ENCODE measurements around the gene TECRL.
A peak's percentile ranks its signal among the peaks of the same experiment; 100 is the strongest.

TECRL gene, protein sequence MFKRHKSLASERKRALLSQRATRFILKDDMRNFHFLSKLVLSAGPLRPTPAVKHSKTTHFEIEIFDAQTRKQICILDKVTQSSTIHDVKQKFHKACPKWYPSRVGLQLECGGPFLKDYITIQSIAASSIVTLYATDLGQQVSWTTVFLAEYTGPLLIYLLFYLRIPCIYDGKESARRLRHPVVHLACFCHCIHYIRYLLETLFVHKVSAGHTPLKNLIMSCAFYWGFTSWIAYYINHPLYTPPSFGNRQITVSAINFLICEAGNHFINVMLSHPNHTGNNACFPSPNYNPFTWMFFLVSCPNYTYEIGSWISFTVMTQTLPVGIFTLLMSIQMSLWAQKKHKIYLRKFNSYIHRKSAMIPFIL

DNA sequence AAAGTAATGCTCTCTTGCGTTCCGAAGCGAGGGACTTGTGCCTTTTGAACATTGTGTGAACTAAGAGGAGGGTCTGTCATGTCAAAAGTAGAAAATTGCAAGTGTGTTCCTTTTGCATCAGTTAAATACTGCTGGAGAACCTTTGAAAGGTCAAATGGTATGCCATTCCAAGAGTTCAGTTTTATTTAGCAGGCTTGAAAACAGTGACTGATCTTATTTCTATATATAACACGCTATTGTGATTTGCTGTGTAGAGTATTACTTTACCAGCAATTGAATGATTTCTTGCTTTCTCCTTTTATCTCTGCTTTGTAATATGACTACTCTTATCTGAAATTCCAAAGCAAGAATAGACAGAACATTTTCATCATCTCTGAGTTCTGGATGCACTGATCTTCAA lies at the start of gene TECRL:
Gene TECRL, minus strand, starts transcription at position 151 of the 400 bp plus-strand sequence. Its CDS starts 99 bp downstream, at position 52.
- no peak for DNase-seq

DNA sequence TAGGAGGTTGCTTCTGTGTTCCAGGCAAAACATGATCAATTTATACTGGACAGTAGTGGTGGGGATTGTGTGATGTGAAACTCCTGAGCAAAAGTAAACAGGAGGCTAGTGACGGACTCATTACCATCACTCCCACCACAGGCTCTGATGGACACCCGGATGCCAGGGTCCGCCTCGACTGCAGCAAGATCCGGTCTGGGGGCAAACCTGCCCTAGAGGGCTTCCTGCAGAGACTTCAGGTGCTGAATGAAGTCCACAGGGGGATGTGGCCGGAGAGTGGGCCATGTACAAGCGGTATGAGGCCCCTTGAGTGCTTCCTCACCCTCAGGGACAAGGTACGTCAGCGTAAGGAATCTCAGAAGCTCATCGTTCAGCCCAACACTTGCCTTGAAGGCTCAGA lies 23.4 kb upstream of the TECRL start:
- no peak for DNase-seq

DNA sequence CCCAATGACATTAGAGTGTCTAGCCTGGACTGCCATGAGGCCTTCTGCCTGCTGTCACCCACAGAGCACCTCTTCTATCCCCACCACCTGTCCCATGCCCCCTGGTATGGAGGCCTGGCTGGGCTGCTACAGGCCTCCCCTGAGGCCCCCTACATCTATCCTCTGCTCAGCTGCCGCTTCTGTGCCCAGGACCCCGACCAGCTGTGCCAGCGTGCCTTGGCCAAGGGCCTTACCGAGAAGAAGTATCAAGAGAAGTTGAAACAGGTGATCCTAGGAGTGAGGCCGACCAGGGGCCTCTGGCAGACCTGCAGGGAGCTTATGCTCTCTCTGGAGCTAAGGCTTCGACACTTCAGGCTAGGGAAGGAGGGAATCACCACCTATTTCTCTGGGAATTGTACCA lies 21.7 kb upstream of the TECRL start:
- DNase-seq = no peak

DNA sequence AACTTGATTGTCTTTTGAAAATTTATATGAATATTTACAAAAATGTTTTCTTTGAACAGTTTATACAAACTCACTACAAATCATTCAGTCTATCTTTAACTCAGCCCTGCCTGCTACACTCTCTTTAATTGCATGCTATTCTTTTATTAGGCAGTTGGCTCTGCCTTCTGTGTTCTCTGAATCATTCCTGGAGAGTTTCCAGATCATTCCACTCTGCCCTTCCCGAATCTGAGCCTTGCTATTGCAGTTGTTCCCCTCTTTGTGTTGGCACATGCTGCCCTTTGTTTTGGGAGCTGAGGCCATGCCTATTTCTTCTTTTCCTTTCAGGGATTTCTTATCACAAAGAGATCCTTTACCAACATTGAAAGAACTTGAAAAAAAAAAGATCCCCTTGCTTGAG lies 8.7 kb upstream of the TECRL start:
- DNase-seq = peak; percentile 23

DNA sequence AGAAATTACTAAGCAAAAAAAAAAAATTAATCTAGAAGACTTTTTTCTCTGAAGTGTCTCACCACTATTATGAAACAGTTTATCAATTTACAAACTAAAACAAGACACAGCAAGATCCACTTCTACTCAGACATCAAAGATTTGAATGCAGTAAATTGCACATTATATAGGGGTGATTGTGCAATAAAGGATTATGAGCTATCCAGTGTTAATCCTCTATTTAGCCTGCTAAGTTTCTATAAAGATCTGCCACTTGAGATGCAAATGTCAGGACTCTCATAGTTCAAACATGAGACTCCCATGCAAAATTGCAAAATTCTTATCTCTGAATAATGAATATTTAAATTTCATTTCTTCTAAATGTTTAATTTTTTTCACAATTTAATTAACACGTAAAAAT lies 2.2 kb downstream of the TECRL start:
- DNase-seq = no peak

DNA sequence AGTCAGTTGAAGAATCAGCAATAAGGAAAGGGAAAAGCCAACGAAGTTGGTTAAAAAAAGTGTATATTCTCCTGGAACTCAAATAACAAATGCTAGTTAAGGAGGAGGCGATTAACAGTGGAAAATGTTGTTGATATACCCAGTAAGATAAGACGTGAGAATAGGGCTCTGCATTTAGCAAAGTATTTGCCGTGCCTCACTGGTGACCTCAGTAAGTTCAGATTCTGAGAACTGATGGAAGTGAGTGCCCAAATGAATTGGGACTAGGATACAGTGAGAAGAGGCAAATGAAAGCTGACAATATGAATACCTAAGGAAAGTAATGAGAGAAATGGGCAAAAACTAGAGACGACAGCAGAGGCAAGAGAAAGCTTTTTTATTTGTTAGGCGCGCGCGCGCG lies 3.5 kb downstream of the TECRL start:
- DNase-seq = no peak

DNA sequence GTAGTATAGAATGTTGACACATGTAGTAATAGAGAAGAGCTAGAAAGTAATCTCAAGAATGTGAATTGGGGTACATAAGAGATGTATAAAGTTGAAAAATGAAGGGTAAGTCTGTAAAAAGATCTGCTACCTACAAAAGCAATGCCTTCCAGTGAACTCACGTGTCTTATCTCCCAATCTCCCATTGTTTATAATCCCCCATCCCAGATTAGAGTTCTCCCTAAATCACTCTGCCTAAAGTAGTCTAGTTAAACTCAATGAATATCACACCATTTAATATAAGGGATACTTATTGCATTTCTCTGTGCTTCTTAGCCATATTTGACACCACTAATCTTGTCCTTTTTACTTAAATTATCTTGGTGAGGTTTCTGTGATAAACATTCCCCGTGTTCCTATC lies 6.6 kb downstream of the TECRL start:
- DNase-seq = no peak

DNA sequence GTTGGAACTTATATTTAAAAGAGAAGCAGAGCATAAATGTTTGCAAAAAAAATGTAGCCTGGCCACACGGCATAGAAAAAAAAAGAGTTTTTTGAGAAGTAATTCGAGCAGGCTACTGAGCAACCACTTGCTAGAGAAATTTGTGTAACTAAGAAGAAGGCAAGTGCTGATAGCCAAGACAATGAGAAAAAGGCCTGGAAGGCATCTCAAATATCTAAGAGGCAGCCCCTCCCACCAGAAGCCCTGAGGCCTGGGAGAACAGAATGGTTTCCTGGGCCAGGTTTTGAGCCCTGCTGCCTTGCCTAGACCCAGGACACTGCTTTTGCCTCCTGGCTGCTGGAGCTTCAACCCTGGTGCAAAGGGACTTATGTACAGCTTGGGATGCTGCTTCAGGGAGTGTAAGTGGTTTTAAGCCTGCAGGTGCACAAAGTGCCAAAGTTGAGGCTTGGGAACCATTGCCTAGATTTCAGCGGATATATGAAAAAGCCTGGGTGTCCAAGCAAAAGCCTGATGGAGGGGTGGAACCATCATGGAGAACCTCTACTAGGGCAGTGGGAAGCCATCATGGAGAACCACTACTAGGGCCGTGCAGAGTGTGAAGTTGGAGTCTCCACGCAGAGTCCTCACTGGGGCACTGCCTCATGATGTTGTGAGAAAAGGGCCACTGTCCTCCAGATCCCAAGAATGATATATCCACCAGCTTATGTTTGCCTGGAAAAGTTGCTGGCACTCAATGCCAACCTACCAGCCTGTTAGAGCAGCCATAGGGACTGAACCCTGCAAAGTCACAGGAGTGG lies 9.7 kb downstream of the TECRL start:
- DNase-seq = no peak

DNA sequence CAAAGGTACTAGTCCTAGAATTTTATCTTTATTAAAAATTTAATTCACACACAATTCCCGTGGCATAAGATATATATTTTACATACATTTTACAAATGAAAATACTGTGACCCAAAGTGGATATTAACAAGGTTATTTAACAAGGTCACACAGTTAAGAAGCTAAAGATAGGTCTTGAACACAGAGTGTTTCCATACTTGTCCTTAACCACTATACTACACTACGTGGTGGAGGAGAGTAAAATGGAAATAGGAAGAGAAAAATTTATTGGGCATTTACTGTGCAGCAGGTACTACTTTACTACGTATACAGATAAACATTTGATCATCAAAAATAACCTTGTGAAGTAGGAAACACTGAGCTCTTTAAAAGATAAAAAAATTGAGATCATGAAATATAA lies 14.8 kb downstream of the TECRL start:
- no peak for DNase-seq

DNA sequence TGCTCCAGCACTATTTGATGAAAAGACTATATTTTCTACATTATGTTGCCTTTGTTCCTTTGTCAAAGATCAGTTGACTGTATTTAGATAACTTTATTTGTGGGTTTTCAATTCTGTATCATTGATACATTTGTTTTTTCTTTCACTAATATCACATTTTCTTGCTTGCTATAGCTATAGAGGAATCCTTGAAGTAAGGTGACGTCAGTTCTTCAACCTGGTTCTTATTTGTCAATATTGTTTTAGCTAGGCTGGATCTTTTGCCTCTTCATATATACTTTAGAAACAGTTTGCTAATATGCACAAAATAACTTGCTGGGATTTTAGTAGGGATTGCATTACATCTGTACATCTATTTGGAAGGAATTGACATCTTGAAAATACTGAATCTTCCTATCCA lies 21.0 kb downstream of the TECRL start:
- DNase-seq = no peak

DNA sequence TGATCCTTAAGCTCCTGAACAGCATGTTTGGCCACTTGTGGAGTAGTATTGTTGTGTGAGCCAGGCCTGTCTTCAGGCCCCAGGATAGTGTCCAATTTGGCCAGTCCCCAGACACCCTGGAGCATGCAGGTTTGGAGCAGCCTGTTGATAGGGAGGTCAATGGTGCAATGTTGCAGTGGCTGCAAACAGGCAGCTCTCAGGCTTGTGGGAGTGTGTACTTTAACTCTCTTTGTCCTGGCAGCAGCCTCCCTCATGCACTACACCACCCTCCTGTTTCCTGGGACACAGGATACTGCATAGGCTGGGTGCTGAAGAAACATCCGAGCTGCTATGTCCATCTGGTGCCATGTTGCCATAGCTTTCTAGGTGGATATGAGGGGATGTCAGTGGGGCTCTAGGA lies 24.0 kb downstream of the TECRL start:
- DNase-seq = no peak

DNA sequence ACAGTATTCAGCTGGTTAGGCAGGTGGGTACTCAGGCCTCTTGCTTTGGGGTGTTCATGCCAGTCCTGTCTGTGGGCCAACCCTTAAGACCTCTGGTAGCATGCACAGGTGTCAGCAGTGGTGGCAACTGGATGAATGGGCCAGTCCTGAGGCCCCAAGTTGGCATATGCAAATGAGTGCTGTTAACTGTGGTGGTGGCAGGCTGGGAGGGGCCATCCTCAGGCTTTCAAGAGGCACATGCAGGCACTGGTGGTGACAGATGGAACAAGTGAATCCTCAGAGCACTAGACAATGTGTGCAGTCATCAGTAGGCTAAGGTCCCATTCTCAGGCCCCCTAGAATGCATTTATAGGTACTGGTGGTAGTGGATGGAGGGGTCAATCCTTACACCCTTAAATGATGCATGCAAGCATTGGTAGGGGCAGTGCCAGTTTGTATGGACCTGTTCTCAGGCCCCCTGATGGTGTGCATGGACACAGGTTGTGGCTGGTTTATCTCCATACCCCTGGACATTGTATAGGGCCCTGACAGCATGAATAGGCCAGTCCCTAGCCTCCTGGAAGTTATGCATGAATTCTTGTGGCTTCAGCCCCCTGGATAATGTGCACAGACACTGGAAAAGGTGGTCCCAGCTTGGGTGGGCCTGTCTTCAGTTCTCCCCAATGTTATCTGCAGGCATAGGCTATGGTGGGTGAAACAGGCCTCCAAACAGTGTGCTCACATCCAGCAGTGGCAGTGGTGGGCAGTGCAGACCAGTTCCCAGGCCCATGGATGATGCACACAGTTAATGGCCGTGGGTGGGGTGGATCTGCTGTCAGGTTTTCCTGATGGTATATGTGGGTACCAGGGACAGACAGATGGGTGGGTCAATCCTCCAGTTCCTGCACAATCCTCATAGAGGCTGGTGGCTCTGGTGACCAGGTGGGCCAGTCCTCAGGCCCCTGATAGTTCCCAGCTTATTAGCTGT lies 24.7 kb downstream of the TECRL start:
- DNase-seq = no peak

DNA sequence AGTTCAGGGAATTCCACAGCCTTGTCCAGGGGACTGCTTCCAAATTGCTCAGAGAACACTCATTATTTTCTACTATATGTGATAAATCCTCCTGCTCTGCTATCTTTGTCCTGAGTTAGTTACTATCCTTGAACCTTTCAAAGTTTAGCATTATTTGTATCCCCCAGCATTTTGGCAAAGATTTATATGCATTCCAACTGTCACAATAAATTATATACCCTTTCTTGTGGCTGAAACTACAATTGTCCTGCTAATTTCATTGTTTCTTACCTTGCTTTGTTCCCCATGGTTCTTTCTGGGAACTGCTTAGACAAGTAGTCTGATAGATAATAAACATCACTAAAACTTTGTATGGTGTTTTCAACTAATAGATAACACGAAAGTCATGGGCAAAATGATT lies 40.5 kb downstream of the TECRL start:
- DNase-seq = no peak

DNA sequence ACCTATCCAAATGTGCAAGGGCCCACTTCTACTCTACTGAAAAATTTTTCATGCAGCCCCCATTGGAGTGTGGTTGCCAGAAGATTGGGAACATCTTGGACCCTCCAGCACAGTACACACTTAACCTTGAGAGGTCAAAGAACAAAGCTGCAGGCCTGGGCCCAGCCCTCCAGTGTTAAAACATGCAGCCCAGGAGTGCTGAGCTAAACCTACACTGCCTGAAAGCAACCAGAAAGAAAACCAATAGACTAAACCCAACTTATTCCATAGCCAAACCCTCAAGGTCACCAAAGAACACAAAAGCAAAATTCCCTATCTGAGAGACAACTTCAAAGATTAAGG lies 47.9 kb downstream of the TECRL start:
- no peak for DNase-seq

DNA sequence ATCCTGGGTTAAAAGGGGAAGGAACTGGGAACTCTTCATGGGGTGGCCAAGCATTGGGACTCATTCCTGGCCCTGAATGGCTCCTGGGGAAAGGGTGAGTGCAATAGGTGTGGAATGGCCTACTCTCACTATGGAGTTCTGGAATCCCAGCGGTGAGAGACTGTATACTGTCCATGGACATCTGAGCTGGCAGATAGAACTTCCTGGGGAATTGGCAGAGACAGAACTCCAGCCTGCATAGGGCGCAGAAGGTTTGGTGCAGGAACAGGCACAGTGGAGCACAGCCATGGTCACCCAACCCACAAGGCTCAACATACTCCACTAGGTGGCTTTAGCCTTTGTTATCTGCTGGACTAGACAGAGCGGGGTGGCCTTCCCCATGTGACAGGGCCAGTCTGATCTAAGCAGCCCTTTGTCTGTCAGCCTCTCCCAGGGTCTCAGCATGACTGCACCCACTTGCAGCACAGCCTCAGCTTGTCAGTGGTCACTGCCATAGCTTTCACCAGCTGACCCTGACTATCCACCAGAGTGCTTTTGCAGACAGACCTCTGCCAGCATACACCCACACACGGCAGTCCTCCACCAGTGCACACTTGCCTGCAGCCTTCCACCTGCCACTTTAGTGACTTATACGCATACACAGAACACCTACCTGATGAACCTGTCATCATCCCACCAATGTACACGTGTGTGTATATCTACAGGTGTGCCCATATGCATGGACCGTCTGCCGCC lies 48.4 kb downstream of the TECRL start:
- no peak for DNase-seq

DNA sequence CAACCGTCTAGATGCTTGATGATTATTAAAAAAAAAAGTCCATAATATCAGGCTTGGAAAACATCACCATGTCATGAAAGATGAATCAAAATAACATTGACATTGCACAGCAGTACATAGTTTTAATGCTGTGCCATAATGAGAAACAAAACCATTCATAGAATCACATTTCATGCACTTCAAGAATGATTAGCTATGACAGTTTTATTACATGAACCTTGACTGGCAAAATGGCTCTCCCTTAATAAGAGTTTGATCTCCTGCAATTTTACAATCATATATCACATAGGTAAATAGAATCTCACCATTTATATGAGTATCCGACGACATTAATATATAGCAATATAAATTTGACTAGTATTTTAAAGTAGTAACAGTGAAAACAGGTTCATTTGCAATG lies 49.8 kb downstream of the TECRL start:
- no peak for DNase-seq

DNA sequence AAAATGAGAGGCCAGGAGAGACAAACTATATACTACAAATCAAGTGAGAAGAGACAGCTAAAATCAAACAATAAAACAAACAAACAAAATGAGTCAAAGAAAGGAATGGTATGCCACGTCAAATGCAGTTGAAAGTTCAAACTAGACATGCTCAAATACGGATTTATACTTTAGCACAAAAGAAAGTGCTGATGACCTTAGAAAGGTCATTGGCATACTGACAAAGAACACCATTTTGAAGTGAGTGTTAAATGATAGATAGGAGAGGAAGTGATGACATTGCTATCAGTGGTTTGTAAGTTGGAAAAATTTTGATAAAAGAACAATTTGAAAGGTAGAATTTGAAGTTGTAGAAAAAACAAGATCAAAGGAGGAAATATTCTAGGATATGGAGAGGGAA lies 55.3 kb downstream of the TECRL start:
- DNase-seq = no peak

DNA sequence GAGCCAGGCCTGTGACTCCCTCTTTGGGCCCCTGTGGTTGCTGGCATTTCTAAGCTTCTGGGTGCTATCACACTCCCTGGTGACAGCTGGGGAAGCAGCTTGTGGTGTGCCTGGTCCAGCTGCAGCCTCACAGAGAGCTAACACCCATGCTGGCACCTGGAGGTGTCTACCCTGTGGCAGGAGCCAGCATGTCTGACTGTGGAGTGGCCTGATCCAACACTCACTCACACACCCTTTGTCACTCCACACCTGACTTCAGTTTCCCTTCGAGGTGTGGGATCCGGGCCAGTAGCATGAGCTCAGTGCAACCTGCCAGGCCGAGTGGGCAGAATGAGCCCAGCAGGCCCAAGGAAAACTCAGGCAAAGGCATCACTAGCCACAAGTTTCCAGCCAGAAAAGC lies 67.5 kb downstream of the TECRL start:
- DNase-seq = peak; percentile 80

DNA sequence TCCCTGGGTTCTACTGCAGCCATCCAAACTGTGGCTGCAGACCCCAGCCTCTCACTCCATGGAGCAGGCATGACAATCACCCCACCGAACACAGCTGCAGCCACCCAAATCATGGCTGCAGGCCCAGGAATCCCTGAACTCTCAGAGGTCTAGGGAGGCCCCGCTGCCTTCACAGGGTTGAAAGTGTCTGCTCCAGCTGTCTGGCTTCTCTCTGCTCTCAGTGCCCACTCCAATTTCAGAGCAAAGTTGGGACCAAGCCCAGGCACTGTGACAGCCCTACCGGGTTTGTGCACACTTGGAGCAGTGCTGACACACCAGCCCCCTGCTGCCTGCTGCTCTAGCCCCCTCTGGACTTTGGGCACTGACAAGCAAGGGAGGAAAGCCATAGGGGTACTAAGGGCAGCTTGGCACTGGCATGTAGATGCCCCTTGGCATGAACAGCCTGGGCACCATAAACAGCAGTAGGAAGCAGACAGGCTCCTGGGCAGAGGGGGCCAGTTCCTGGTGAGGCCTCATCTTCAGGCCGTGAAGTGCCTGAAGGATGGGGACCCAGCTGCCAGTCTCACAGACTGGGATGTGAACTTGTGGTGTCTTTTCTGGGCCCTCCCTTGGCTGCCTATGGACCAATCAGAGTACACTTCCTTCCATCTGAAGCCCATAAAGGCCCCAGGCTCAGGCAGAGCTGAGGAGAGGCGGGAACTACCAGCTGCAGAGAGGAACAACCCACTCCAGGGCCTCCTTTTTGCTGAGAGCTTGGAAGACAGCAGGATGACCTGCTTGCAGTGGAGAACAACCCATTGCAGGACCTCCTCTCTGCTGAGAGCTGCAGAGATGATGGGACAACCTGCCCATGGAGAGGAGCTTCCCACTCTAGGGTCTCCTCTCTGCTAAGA lies 68.8 kb downstream of the TECRL start:
- peak; percentile 1 for DNase-seq

DNA sequence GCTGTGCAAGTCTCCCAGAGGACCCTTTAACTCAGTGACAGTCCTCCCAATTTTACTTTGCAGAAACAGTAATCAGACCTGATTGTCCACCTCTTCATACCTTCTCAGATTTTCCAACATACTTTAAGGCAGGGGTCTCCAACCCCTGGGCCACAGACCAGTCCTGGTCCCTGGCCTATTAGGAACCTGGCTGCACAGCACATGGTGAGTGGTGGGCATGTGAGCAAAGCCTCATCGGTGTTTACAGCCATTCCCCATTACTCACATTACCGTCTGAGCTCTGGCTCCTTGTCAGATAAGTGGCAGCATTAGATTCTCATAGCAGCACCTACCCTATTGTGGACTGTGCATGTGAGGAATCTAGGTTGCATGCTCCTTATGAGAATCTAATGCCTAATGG lies 74.3 kb downstream of the TECRL start:
- no peak for DNase-seq

DNA sequence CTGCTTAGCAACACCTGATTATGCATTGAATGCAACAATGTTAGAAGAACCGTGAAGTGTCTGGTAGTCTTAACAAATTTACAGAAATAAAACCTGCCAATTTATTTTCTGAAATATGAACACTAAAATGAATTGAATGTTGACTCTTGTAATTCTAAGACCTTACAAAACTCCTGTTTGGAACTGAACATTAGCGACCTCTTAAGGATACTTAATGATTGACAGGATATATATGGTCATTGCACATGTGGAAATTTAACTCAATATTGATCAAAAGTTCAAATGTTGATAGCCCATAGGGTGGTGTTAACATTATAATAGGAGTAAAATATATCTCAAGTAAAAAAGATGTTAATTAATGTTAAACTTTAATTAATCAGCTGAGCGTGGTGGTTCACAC lies 79.1 kb downstream of the TECRL start:
- no peak for DNase-seq

DNA sequence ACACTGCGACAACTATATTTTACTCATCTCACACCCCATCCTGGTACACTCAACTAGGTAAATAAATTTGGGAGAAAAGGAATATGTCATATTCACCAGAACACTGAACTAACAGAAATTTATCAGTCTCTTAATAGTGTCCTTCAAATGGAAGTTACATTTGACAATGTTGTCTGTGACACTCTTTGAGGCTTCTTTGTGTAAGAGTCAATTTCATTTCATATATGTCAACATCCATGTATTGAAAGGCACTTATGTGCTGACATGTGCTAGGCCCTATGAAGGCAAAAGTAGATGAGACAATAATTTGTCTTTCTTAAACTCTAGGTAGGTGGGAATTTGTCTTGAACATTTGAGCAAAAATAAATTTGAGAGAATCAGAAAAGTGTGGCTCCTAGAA lies 82.0 kb downstream of the TECRL start:
- no peak for DNase-seq
